Measurements from ENCODE around the gene SLC52A3.
"Not testable (repeated sequence)": the region's sequence is repeated elsewhere in the genome, so short reads cannot be mapped to it uniquely, and the experiment has no call there.

The SLC52A3 gene

DNA sequence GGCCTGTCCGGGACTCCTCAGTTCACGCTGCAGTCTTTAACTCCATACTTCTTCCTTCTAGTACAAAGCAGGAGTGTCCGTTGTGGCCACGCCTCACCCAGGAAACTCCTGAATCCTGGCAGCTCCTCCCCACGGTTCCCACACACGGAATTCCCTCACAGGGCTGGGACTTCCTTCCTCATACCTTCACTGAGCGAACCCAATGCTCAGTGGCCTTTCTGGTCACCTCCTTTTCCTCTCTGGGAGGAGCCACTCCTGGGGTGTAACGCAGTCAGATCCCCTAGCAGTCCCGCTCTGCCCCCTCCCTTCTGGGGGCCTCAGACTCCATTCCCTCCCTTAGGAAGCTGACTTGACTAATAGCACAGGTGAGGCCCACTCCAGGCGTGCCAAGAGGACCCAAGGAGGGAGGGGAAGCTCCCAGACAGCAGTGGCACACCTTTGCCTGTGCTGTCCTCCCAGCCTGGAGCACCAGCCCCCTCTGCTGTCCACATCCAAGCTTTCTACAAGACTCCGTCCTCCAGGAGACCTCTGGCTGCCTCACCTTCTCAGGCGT lies at the start of gene SLC52A3:
TSS of gene SLC52A3 (minus strand) at position 75 of the 553 bp plus-strand sequence. CDS start 2,726 bp downstream, outside the sequence.
- no peak within 1 kb of the TSS for H3K4me3 ChIP-seq (ENCODE audit: low read depth, low read length)
- no peak for DNase-seq (ENCODE audit: low read depth)

DNA sequence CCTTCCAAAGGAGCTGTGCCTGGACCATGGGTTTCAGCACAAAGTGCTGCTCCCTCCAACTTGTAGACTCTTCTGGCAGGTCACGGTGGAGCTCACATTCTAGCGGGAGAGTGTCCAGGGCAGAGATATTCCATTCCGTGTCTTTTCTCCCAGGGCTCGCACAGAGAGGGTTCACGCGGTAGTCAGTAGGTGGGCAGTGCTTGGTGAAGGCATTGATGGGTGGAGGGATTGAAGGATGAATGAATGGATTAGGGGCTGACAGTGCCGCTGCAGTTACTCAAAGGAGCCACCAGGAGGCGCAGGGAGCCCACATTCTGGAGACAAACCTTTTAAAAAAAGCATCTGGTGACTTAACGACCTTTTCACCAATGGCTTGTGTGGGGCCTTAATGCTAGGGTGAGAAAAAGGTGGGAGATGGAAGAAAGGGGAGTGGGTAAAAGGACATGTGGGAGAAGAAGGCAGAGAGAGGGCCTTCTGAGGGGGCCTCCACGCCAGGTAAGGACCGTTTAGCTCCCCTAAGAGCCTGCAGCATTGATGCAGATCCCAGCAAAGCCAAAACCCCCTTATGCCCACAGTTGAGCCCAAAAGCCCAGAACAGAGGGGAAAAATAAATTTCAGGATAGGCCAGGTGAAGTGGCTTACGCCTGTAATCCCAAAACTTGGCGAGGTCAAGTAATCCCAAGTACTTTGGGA lies 47.8 kb upstream of the SLC52A3 start:
- peak; percentile 22 for DNase-seq (ENCODE audit: low read depth)
- in situ Hi-C loops (cut with HindIII; ENCODE audit: low sequenced_read_pairs), result no loop called here
- TF ChIP-seq, protein P1, sequence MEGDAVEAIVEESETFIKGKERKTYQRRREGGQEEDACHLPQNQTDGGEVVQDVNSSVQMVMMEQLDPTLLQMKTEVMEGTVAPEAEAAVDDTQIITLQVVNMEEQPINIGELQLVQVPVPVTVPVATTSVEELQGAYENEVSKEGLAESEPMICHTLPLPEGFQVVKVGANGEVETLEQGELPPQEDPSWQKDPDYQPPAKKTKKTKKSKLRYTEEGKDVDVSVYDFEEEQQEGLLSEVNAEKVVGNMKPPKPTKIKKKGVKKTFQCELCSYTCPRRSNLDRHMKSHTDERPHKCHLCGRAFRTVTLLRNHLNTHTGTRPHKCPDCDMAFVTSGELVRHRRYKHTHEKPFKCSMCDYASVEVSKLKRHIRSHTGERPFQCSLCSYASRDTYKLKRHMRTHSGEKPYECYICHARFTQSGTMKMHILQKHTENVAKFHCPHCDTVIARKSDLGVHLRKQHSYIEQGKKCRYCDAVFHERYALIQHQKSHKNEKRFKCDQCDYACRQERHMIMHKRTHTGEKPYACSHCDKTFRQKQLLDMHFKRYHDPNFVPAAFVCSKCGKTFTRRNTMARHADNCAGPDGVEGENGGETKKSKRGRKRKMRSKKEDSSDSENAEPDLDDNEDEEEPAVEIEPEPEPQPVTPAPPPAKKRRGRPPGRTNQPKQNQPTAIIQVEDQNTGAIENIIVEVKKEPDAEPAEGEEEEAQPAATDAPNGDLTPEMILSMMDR (IDR thresholded peaks at IDR 0.05; ENCODE audit: low read depth, low read length, missing control alignments), result peak; percentile 99
- no peak overlapping the region for H3K4me3 ChIP-seq (ENCODE audit: low read depth, low read length)

More for the DNA sequence above, at the start of gene SLC52A3:
- TF ChIP-seq, protein P1 (IDR thresholded peaks at IDR 0.05; ENCODE audit: low read depth, low read length, missing control alignments), result no peak
- in situ Hi-C loops (cut with HindIII; ENCODE audit: low sequenced_read_pairs), result no loop called here

DNA sequence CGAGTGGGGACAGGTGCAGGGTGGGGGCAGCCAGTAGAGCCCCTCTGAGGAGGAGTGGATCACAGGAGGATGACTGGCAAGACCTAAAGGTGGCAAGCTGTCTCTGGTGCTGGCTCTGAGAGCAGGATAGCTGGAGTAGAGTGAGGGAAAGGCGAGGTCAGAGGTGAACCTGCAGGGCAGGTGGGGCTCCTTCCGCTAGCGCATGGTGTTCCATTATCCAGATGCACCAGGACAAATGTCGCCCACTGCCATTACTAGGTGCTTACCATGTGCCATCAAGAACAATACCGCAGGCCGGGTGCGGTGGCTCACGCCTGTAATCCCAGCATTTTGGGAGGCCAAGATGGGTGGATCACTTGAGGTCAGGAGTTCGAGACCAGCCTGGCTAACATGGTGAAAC lies 46.9 kb upstream of the SLC52A3 start:
- TF ChIP-seq, protein P1 (IDR thresholded peaks at IDR 0.05; ENCODE audit: low read depth, low read length, missing control alignments), result no peak
- in situ Hi-C loops (cut with HindIII; ENCODE audit: low sequenced_read_pairs), result no loop called here
- DNase-seq (ENCODE audit: low read depth), result no peak
- no peak overlapping the region for H3K4me3 ChIP-seq (ENCODE audit: low read depth, low read length)

DNA sequence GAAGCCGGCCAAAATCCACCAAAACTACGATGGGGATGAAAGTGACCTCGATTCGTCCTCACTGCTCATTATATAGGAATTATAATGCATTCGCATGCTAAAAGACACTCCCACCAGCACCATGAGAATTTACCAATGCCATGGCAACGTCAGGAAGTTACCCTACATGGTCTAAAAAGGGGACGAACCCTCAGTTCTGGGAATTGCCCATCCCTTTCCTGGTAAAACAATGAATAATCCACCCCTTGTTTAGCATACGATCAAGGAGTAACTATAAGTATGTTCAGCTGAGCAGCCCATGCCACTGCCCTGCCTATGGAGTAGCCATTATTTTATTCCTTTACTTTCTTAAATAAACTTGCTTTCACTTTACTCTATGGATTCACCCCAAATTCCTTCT lies 45.1 kb upstream of the SLC52A3 start:
- H3K4me3 ChIP-seq (ENCODE audit: low read depth, low read length), result no peak overlapping the region
- in situ Hi-C loops (cut with HindIII; ENCODE audit: low sequenced_read_pairs), result no loop called here

DNA sequence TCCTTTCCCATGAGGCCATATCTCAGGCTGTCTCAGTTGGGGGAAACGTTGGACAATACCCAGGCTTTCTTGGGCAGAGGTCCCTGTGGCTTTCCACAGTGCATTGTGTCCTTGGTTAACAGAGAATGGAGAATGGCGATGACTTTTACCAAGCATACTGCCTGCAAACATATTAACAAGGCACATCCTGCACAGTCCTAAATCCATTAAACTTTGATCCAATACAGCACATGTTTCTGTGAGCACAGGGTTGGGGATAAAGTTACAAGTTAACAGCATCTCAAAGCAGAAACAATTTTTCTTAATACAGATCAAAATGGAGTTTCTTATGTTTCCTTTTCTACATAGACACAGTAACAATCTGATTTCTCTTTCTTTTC lies 44.1 kb upstream of the SLC52A3 start:
- H3K4me3 ChIP-seq (ENCODE audit: low read depth, low read length); DNase-seq (ENCODE audit: low read depth); in situ Hi-C loops (cut with HindIII; ENCODE audit: low sequenced_read_pairs): not testable (repeated sequence)

More for the DNA sequence above, 45.1 kb upstream of the SLC52A3 start:
- TF ChIP-seq, protein P1 (IDR thresholded peaks at IDR 0.05; ENCODE audit: low read depth, low read length, missing control alignments), result no peak
- DNase-seq (ENCODE audit: low read depth), result no peak

DNA sequence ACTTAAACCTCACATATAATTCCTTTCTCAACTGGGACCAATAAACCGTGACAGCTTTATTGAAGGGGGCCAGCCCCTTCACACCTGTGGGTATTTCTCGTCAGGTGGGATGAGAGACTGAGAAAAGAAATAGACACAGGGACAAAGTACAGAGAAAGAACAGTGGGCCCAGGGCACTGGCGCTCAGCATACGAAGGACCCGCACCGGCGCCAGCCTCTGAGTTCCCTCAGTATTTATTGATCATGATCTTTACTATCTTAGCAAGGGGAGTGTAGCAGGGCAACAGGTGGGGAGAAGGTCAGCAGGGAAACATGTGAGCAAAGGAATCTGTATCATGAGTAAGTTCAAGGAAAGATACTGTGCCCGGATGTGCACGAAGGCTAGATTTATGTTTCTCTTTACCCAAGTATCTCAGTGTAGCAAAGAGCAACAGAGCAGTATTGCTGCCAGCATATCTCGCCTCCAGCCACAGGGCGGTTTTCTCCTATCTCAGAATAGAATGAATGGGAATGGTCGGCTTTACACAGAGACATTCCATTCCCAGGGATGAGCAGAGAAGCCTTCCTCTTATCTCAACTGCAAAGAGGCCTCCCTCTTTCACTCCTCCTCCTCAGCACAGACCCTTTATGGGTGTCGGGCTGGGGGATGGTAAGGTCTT lies 43.6 kb upstream of the SLC52A3 start:
- H3K4me3 ChIP-seq (ENCODE audit: low read depth, low read length); DNase-seq (ENCODE audit: low read depth); in situ Hi-C loops (cut with HindIII; ENCODE audit: low sequenced_read_pairs): not testable (repeated sequence)

DNA sequence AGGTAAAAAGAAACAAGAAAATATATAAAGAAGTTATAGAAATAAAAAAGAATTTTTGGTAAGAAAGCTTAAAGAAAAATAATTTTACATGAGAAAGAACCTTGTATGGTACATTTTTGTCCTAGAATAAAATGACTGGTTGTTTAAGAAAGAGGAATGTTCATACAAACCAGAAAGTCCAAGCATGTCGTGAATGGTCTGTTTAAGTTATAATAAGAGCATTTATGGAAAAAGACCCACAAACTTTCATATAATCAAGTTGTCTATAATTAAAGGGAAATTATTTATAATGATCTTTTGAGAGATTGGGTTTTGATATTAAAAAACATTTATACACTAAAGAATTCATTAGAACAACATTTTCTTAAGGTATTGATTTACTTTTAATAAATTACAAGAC lies 37.4 kb upstream of the SLC52A3 start:
- no peak for DNase-seq (ENCODE audit: low read depth)
- TF ChIP-seq, protein P1 (IDR thresholded peaks at IDR 0.05; ENCODE audit: low read depth, low read length, missing control alignments), result no peak
- in situ Hi-C loops (cut with HindIII; ENCODE audit: low sequenced_read_pairs), result no loop called here

More for the DNA sequence above, 37.4 kb upstream of the SLC52A3 start:
- H3K4me3 ChIP-seq (ENCODE audit: low read depth, low read length), result no peak overlapping the region
